Naive thymus-derived CD8-positive, alpha-beta T cell (primary cell): ENCODE results near the gene ALDH18A1. TPM values are rescaled to one million over a fixed set of nuclear protein-coding genes. Genes with fewer than 3 reads are reported as not detected.

Source experiments
- ATAC-seq, 2 donors: fragments of 150-1000 bp; cut with Tn5 transposase in 1 of 2; sonication (Bioruptor Pico), chemical (Tn5 transposase) in 1 of 2; 1 replicate in 1 of 2; 2 replicates in 1 of 2; pipeline ENCODE4 v1.10.0; 2021; ENCODE audit warnings: mild to moderate bottlenecking in 2 of 2, moderate library complexity in 2 of 2
- POLR2A ChIA-PET: fragments of 350-600 bp; sonication (Branson Sonifier 250); formaldehyde crosslinking; loops from one replicate; lab custom pipeline; 2021; ENCODE audit warnings: antibody characterized with exemption; lab: Charles Lee
- DNase-seq, 10 donors: peaks; one replicate each; pipeline versions ENCODE4 v3.0.0 to v3.0.0-alpha.2; 2020 to 2022
- H3K27ac Mint-ChIP-seq, 10 donors: one replicate each; pipeline ENCODE4 v1.8.0; 2020 to 2022; ENCODE audit warnings: mild to moderate bottlenecking in 10 of 10, mixed read lengths in 10 of 10, moderate library complexity in 4 of 10, inconsistent platforms in 1 of 10
- H3K27me3 Mint-ChIP-seq, 5 donors: one replicate each; pipeline ENCODE4 v1.8.0; 2021 to 2022; ENCODE audit warnings: mixed read lengths in 5 of 5
- H3K36me3 Mint-ChIP-seq, 3 donors: one replicate each; pipeline ENCODE4 v1.8.0; 2020 to 2022; ENCODE audit warnings: mixed read lengths in 3 of 3, mild to moderate bottlenecking in 2 of 3, inconsistent platforms in 1 of 3
- H3K4me1 Mint-ChIP-seq, 4 donors: one replicate each; pipeline ENCODE4 v1.8.0; 2021 to 2022; ENCODE audit warnings: mixed read lengths in 4 of 4
- H3K4me3 Mint-ChIP-seq, 10 donors: one replicate each; pipeline ENCODE4 v1.8.0; 2020 to 2022; ENCODE audit warnings: mild to moderate bottlenecking in 10 of 10, mixed read lengths in 10 of 10, moderate library complexity in 6 of 10, inconsistent platforms in 1 of 10
- H3K9me3 Mint-ChIP-seq, 9 donors: one replicate each; pipeline ENCODE4 v1.8.0; 2020 to 2022; ENCODE audit warnings: mixed read lengths in 9 of 9, mild to moderate bottlenecking in 3 of 9, inconsistent platforms in 1 of 9, moderate library complexity in 1 of 9
- polyA plus RNA-seq, 3 donors: library from polyadenylated mRNA; unstranded; fragments of 300-500 nt; fragmentation: Illumina TruSeq; gene quantifications; one replicate each; pipeline ENCODE4 v1.2.3, GENCODE V29; 2021
- total RNA-seq, 8 experiments: library from RNA in 2 of 8; stranded (reverse) in 2 of 8; gene quantifications; one replicate each; pipeline ENCODE4 v1.2.3 and lab custom pipeline; 2021 to 2026

ALDH18A1 gene
- total and polyA plus RNA-seq, 5 experiments from 2014 or later = 24.3 to 61.4 (median 48.5) TPM

DNA sequence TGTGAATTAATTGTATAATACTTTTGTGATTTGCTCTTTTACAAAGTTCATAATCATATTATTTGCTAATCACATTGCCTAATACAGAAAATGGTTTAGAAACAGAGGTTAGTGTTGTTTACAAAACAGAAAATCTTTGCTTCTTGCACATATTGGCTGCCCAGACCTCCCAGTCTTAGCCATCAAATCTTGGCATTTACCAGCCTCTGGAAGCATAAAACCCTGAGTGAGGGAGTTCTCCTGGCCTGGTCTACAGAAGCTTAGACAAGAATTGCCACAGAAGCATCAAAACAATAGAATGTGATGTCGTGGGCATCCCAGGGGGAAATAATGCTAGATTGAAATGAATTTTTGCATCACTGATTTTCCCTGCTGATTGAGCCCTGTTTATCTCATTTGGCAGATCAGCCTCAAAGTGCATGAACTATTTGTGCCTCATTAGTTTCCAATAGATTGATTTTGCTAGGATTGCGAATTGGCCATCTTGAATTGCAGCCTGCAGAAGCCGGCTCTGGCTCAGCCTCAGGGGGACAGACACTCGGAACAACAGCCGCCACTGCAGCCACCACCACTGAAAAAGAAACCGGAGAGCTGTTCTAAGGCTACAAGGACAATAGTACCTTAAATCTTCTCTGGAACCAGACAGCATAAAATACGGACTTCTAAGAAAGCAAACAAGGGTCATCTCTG lies 84.2 kb downstream of the ALDH18A1 start:
- POLR2A ChIA-PET = no interaction called here
- H3K27ac Mint-ChIP-seq = no peak overlapping the region
- no peak for ATAC-seq
- no peak for DNase-seq
- no peak overlapping the region for H3K4me3 Mint-ChIP-seq
- H3K36me3 Mint-ChIP-seq = no peaks in the 10 kb centered on the region
- H3K4me1 Mint-ChIP-seq = no peaks in the 10 kb centered on the region
- peaks cover 12 to 22% (median 14%) of the 10 kb centered on the region in 5 donors for H3K27me3 Mint-ChIP-seq
- H3K9me3 Mint-ChIP-seq = no peaks in the 10 kb centered on the region

DNA sequence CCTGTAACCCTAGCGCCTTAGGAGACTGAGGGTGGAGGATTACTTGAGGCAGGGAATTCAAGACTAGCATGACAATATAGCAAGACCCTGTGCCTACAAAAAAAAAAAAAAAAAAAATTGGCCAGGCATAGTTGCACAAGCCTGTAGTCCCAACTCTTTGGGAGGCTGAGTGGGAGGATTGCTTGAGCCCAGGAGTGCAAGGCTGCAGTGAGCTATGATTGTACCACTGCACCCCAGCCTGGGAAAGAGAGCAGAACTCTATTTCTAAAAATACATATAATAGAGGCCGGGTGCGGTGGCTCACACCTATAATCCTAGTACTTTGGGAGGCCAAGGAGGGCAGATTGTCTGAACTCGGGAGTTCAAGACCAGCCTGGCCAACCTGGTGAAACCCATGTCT lies 85.1 kb downstream of the ALDH18A1 start:
- POLR2A ChIA-PET = no interaction called here
- Mint-ChIP-seq H3K27me3 (peaks cover 12 to 22% (median 14%) of the 10 kb centered on the region in 5 donors), H3K4me1 (no peaks in the 10 kb centered on the region), H3K9me3 (no peaks in the 10 kb centered on the region), H3K27ac (no peak overlapping the region), H3K4me3 (no peak overlapping the region), H3K36me3 (no peaks in the 10 kb centered on the region)
- ATAC-seq (no peak), DNase-seq (no peak)

DNA sequence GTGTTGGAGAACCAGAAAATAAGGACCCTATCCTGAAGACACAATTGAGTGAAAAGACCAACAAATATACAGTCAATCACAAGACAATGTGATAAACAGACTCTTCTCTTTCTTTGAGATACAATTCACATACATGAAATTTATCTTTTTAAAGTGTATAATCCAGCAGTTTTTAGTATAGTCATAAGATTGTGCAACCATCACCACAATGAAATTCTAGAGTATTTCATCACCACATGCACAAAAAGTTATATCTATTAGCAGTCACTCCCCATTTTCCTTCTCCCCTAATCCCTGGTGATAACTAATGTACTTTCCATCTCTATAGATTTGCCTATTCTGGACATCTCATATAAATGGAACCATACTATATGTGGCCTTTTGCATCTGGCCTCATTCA lies 87.1 kb downstream of the ALDH18A1 start:
- DNase-seq (no peak), ATAC-seq (no peak)
- H3K27me3 Mint-ChIP-seq = peaks cover 11 to 18% (median 13%) of the 10 kb centered on the region in 5 donors
- no peak overlapping the region for H3K27ac Mint-ChIP-seq
- no peaks in the 10 kb centered on the region for H3K9me3 Mint-ChIP-seq
- H3K4me1 Mint-ChIP-seq = no peaks in the 10 kb centered on the region
- H3K36me3 Mint-ChIP-seq = no peaks in the 10 kb centered on the region
- no peak overlapping the region for H3K4me3 Mint-ChIP-seq
- POLR2A ChIA-PET = no interaction called here

DNA sequence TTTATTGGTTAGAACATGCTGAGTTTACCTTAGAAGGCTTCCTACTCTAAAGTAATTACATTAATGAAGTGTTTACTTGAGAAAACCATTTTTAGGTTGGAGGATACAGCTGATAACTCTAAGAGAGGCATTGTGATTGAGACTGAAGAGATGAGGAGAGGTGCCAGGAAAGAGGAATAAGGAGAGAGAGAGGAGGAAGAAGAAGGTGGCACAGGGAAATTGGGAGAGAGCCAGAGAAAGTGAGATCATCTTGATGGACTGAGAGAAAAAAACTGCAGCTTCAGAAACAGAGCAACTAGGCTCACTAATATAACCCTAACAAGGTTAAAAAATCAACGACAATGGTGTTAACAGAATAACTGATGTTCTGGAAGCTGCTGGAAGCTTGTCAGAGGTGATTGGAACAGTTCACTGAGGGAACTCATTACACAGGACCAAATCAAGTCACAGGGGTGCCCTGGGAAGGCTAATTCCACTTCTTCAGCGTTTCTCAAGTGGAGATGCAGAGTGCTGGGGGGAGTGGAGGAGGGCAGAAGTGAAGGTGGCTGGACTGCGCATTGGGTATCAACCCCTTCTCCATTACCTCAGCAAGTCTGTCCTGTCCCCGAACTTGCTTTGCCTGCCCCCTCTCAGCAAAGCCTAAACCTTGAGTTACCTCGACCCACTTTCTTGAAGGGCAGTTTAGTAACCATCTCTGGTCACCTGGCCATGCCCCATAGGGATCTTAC lies 88.4 kb downstream of the ALDH18A1 start:
- no peaks in the 10 kb centered on the region for H3K4me1 Mint-ChIP-seq
- POLR2A ChIA-PET = no interaction called here
- no peaks in the 10 kb centered on the region for H3K9me3 Mint-ChIP-seq
- DNase-seq (no peak), ATAC-seq (no peak)
- H3K36me3 Mint-ChIP-seq = no peaks in the 10 kb centered on the region
- no peak overlapping the region for H3K27ac Mint-ChIP-seq
- peaks cover 0 to 9% (median 5%) of the 10 kb centered on the region in 5 donors for H3K27me3 Mint-ChIP-seq
- no peak overlapping the region for H3K4me3 Mint-ChIP-seq

DNA sequence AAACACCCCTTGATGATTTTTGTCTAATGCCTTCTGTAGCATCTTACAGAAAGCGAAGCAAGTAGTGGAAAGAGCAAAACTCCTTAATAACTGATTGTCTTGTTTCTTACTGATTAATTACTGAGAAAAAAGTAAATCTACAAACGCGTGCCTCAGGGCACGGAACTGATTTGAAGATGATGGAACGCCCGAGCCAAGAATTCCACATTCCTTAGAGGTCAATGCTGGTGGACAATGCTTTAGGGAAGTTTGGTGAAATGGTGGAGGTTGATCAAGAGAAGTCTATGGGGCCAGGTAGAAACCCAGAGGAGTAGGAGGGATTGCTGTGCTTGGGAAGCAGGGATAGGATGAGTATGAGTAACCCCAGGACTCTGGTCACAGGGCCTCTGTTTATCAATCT lies 90.4 kb downstream of the ALDH18A1 start:
- POLR2A ChIA-PET = no interaction called here
- Mint-ChIP-seq H3K9me3 (no peaks in the 10 kb centered on the region), H3K36me3 (no peaks in the 10 kb centered on the region), H3K27me3 (peaks cover 0 to 4% (median 1%) of the 10 kb centered on the region in 5 donors), H3K4me1 (peaks cover 0 to 9% (median 4%) of the 10 kb centered on the region in 4 donors), H3K4me3 (no peak overlapping the region), H3K27ac (no peak overlapping the region)
- ATAC-seq (no peak), DNase-seq (no peak)

DNA sequence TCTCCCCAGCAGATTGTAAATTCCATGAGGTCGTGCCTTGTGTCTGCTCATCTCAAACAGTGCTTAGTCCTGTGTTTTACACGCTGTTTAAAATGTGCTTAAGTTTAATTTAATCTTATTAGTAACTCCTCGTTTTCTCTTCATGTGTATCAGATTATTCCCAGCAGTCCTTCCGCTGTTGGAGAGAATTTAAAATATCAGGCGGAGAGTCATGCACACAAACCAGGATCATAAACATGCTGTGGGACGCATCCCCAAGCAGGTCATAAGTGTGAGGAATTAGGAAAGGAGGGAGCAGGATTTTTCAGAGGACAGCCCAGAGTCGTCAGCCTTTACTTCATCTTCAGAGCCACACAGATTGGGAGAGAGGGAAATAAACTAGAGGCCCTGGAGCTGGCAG lies 91.2 kb downstream of the ALDH18A1 start:
- POLR2A ChIA-PET = no interaction called here
- Mint-ChIP-seq H3K4me3 (no peak overlapping the region), H3K27me3 (peaks cover 0 to 4% (median 3%) of the 10 kb centered on the region in 5 donors), H3K4me1 (peaks cover 7 to 13% (median 8%) of the 10 kb centered on the region in 4 donors), H3K27ac (no peak overlapping the region), H3K9me3 (no peaks in the 10 kb centered on the region), H3K36me3 (no peaks in the 10 kb centered on the region)
- ATAC-seq = no peak
- no peak for DNase-seq

DNA sequence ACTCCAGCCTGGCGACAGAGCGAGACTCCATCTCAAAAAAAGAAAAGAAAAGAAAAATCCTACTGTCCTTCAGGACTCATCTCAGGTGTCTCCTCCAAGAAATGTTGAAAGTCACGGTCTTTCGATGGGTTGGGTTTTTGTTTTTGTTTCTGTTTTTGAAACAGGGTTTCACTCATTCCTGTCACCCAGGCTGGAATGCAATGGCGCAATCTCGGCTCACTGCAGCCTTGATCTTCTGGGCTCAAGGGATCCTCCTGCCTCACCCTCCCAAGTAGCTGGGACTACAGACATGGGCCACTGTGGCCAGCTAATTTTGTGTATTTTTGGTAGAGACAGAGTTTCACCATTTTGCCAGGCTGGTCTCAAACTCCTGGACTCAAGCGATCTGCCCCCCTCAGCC lies 92.2 kb downstream of the ALDH18A1 start:
- Mint-ChIP-seq H3K27me3 (peaks cover 0 to 5% (median 3%) of the 10 kb centered on the region in 5 donors), H3K27ac (peak overlapping the region in 2 of 10 donors; percentile 7 to 60), H3K4me3 (no peak overlapping the region), H3K4me1 (peaks cover 11 to 18% (median 13%) of the 10 kb centered on the region in 4 donors), H3K36me3 (no peaks in the 10 kb centered on the region), H3K9me3 (no peaks in the 10 kb centered on the region)
- ATAC-seq = no peak
- POLR2A ChIA-PET = no interaction called here
- DNase-seq = no peak

DNA sequence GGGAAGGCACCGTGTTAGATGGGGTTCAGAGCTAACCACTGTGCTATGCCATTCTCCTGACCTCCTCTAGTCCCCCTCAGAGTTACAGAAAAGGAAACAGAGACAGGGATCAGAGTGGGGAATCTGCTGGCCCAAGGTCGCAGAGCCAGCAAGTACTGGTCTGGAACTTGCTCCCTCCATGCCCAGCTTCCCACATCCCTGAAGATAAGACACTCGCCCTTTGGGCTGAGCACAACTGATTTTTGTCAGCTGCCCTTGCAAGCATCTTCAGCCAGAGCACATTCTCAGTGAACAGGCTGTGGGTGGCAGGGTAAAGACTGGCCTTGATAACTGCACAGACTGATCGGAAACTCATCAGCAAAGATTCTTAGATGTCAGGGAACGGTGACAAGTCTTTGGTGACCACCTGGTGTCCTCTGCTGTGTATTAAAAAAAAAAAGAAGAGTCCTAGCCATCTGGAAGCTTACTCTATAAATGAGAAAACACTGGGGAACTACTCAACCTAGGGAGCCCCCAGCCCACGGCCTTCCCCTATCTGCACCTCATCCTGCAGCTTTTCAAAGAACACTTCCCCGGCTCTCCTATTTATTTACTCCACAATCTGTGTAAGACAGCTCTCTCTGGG lies 94.1 kb downstream of the ALDH18A1 start:
- no peaks in the 10 kb centered on the region for H3K9me3 Mint-ChIP-seq
- H3K4me3 Mint-ChIP-seq = peak overlapping the region in 9 of 10 donors; percentile 85 to 99 (median 90)
- ATAC-seq (no peak), DNase-seq (no peak)
- H3K27ac Mint-ChIP-seq = peak overlapping the region in 6 of 10 donors; percentile 29 to 91 (median 50)
- peaks cover 0 to 10% (median 4%) of the 10 kb centered on the region in 5 donors for H3K27me3 Mint-ChIP-seq
- no peaks in the 10 kb centered on the region for H3K36me3 Mint-ChIP-seq
- peaks cover 11 to 18% (median 13%) of the 10 kb centered on the region in 4 donors for H3K4me1 Mint-ChIP-seq
- POLR2A ChIA-PET = no interaction called here

DNA sequence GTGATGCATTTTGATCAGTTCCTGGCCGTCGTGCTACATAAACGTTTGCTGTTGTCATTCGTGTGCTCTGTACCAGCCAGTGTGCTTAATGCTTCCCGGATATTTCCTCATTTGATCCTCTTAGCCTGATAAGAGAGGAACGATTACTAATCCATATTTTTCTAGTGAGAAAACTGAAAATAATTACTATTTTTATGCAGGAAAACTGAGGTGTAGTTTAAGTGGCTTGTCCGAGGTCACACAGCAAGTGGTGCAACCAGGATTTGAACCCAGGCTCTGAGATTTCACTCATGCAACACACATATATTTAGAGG lies 94.7 kb downstream of the ALDH18A1 start:
- H3K27me3 Mint-ChIP-seq = peaks cover 0 to 10% (median 4%) of the 10 kb centered on the region in 5 donors
- DNase-seq = peak in 1 of 10 donors; percentile 4
- POLR2A ChIA-PET = interaction anchor here (0.5 kb wide), 1 partner anchor 291 kb away, joined by 4 read pairs; no protein-coding TSS in a partner anchor
- H3K9me3 Mint-ChIP-seq = no peaks in the 10 kb centered on the region
- no peak for ATAC-seq
- peak overlapping the region; percentile 85 to 99 (median 90) for H3K4me3 Mint-ChIP-seq
- H3K4me1 Mint-ChIP-seq = peaks cover 11 to 18% (median 13%) of the 10 kb centered on the region in 4 donors
- H3K27ac Mint-ChIP-seq = peak overlapping the region in 8 of 10 donors; percentile 10 to 91 (median 78)
- no peaks in the 10 kb centered on the region for H3K36me3 Mint-ChIP-seq

DNA sequence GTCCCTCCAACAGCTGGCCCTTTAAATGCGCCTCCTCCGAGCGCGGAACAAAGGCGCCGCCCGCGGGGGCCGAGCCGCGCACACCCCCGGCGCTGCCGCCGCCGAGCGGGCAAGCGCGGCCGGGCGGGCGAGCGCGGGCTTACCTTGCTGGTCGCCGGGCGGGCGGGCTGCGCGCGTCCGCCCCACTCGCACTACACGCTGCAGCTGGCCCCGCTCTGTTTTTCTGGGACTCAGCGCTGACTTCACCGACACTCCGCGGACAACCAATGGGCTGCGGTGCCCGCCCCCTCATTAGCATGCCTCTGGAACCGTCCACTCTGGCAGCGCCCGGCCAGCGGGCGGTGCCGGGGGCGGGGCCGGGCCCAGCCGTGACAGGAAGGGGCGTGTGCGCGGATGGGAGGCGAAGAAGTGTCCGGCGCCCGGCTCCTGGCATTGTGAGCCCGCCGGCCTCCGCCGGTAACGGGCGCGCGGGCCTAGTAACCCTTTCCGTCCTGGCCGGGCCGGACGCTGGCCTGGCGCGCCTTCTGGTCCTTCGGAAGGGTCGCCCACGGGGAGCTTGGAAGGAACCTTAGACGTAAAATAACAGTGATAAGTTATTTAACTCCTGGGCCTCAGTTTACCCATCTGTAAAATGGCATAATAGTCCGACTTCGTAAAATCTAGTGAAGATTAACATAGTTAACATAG lies 95.2 kb downstream of the ALDH18A1 start, which contains the start of gene SORBS1:
Gene SORBS1, minus strand, starts transcription at position 195 of the 687 bp plus-strand sequence. CDS start 120,236 bp downstream, outside the sequence.
- peak within 1 kb of the TSS; percentile 83 to 97 (median 94) for H3K27ac Mint-ChIP-seq
- peaks cover 0 to 12% (median 3%) of the 10 kb centered on the region in 5 donors for H3K27me3 Mint-ChIP-seq
- peak; percentile 97 to 98 for ATAC-seq
- POLR2A ChIA-PET = interaction anchor here (0.5 kb wide), 1 partner anchor 291 kb away, joined by 4 read pairs; no protein-coding TSS in a partner anchor
- DNase-seq = peak; percentile 78 to 93 (median 83)
- H3K4me3 Mint-ChIP-seq = peak within 1 kb of the TSS; percentile 98 to 100 (median 99)
- no peaks in the 10 kb centered on the region for H3K9me3 Mint-ChIP-seq
- H3K4me1 Mint-ChIP-seq = peaks cover 11 to 18% (median 13%) of the 10 kb centered on the region in 4 donors
- no peaks in the 10 kb centered on the region for H3K36me3 Mint-ChIP-seq

DNA sequence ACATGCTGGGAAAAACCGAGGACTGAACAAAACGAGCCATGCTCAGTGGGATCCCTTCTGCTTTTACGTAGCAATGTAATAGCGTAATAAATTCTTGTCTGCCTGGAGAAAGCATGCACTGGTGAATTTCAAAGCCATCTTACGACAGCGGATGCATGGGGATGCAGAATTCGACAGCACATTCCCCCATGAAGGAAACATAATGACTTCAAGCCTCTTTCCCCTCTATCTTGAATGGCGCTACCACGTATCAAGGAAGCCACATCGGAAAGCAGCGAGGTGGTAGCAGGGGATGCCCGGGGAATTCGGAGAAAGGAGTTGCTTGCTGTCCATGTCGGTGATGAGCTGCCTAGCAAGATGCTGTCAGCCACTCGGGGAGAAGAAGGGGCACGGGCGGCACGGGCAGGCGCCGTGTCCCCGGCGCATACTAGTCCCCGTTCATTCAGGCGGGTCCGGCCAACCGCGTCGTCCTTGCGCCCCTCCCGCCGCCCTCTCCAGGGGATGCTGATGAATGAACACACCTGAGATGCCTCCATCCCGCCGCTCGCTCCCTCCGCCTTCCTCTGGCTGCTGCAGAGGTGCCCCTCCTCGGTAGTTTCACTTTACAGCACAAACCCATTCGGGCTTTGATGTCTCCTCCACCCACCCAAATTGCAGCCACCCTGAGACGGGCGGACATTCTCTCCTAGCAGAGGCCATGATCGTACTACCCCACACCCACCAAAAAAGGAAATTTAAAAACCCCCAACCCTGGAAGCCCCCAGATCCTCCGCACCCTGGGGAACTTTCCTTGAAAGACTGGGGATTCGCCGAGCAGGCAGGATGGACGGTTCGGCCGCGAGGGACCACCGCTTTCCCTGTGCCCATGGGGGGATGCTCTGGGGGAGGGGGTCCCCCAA lies 96.0 kb downstream of the ALDH18A1 start:
- Mint-ChIP-seq H3K36me3 (no peaks in the 10 kb centered on the region), H3K27ac (peak overlapping the region; percentile 83 to 97 (median 94)), H3K9me3 (no peaks in the 10 kb centered on the region), H3K4me1 (peaks cover 11 to 18% (median 13%) of the 10 kb centered on the region in 4 donors), H3K27me3 (peaks cover 0 to 9% (median 1%) of the 10 kb centered on the region in 5 donors), H3K4me3 (peak overlapping the region; percentile 98 to 100 (median 99))
- peak; percentile 20 to 72 (median 42) for DNase-seq
- ATAC-seq = peak; percentile 48 to 56
- POLR2A ChIA-PET = interaction anchor here (0.6 kb wide), 1 partner anchor 134 kb away, joined by 4 read pairs; no protein-coding TSS in a partner anchor
